Measurements from ENCODE around the gene FAM32A.

The FAM32A gene

GRCh38 chr19:16202320-16203255 lies 17.4 kb downstream of the FAM32A start:
- no peak for DNase-seq (ENCODE audit: low read depth)

- no peak for DNase-seq (ENCODE audit: low read depth)
Observed at GRCh38 chr19:16203256-16204004, 18.2 kb downstream of the FAM32A start.

GRCh38 chr19:16204005-16204294 lies 18.7 kb downstream of the FAM32A start:
- no peak for DNase-seq (ENCODE audit: low read depth)

- no peak for DNase-seq (ENCODE audit: low read depth)
Observed at GRCh38 chr19:16205205-16206045, 20.2 kb downstream of the FAM32A start.

GRCh38 chr19:16206046-16206605 lies 20.9 kb downstream of the FAM32A start:
- DNase-seq (ENCODE audit: low read depth) = no peak

GRCh38 chr19:16206637-16207036 lies 21.4 kb downstream of the FAM32A start:
- no peak for DNase-seq (ENCODE audit: low read depth)

GRCh38 chr19:16207063-16207462 lies 21.9 kb downstream of the FAM32A start:
- no peak for DNase-seq (ENCODE audit: low read depth)

- DNase-seq (ENCODE audit: low read depth) = no peak
Observed at GRCh38 chr19:16207490-16208025, 22.3 kb downstream of the FAM32A start.

- DNase-seq (ENCODE audit: low read depth) = no peak
Observed at GRCh38 chr19:16208064-16208759, 23.0 kb downstream of the FAM32A start.

- no peak for DNase-seq (ENCODE audit: low read depth)
Observed at GRCh38 chr19:16208847-16209665, 23.8 kb downstream of the FAM32A start.

- no peak for DNase-seq (ENCODE audit: low read depth)
Observed at GRCh38 chr19:16210168-16210567, 25.0 kb downstream of the FAM32A start.

GRCh38 chr19:16213076-16213475 lies 27.9 kb downstream of the FAM32A start:
- no peak for DNase-seq (ENCODE audit: low read depth)

- no peak for DNase-seq (ENCODE audit: low read depth)
Observed at GRCh38 chr19:16216744-16217670, 31.8 kb downstream of the FAM32A start.

- DNase-seq (ENCODE audit: low read depth) = no peak
Observed at GRCh38 chr19:16217716-16218451, 32.7 kb downstream of the FAM32A start.

GRCh38 chr19:16218851-16219250 lies 33.6 kb downstream of the FAM32A start:
- DNase-seq (ENCODE audit: low read depth) = no peak

GRCh38 chr19:16222806-16223205 lies 37.6 kb downstream of the FAM32A start:
- DNase-seq (ENCODE audit: low read depth) = no peak

GRCh38 chr19:16223746-16224145 lies 38.5 kb downstream of the FAM32A start:
- no peak for DNase-seq (ENCODE audit: low read depth)

- no peak for DNase-seq (ENCODE audit: low read depth)
Observed at GRCh38 chr19:16224293-16225045, 39.3 kb downstream of the FAM32A start.
